ENCODE measurements around the gene DIP2C.

DIP2C gene

GRCh38 chr10:366186-366585, 323.3 kb downstream of the DIP2C start:
- no peak for DNase-seq
- TF ChIP-seq CTCF (IDR thresholded peaks at IDR 0.05; ENCODE audit: low read depth, low read length): no peak
- no peaks in the 10 kb centered on the region for H3K27me3 ChIP-seq (ENCODE audit: insufficient read depth, low read depth, severe bottlenecking)
- no peak overlapping the region for H3K27ac ChIP-seq
- H3K4me3 ChIP-seq (ENCODE audit: low read depth, low read length): no peak overlapping the region
- H3K36me3 ChIP-seq: no peaks in the 10 kb centered on the region
- no peaks in the 10 kb centered on the region for H3K9me3 ChIP-seq (ENCODE audit: severe bottlenecking)

GRCh38 chr10:364267-364775, 325.1 kb downstream of the DIP2C start:
- no peak for DNase-seq
- Histone ChIP-seq H3K9me3 (ENCODE audit: severe bottlenecking) (no peaks in the 10 kb centered on the region), H3K27ac (no peak overlapping the region), H3K4me3 (ENCODE audit: low read depth, low read length) (no peak overlapping the region), H3K27me3 (ENCODE audit: insufficient read depth, low read depth, severe bottlenecking) (no peaks in the 10 kb centered on the region), H3K36me3 (no peaks in the 10 kb centered on the region)
- TF ChIP-seq CTCF (IDR thresholded peaks at IDR 0.05; ENCODE audit: low read depth, low read length): no peak

GRCh38 chr10:363152-363551, 326.3 kb downstream of the DIP2C start:
- Histone ChIP-seq H3K4me3 (ENCODE audit: low read depth, low read length) (no peak overlapping the region), H3K36me3 (no peaks in the 10 kb centered on the region), H3K27ac (no peak overlapping the region), H3K9me3 (ENCODE audit: severe bottlenecking) (no peaks in the 10 kb centered on the region), H3K27me3 (ENCODE audit: insufficient read depth, low read depth, severe bottlenecking) (no peaks in the 10 kb centered on the region)
- DNase-seq: no peak
- TF ChIP-seq CTCF (IDR thresholded peaks at IDR 0.05; ENCODE audit: low read depth, low read length): no peak

- no peak overlapping the region for H3K4me3 ChIP-seq (ENCODE audit: low read depth, low read length)
- H3K9me3 ChIP-seq (ENCODE audit: severe bottlenecking): no peaks in the 10 kb centered on the region
- no peak for DNase-seq
- no peaks in the 10 kb centered on the region for H3K27me3 ChIP-seq (ENCODE audit: insufficient read depth, low read depth, severe bottlenecking)
- no peaks in the 10 kb centered on the region for H3K36me3 ChIP-seq
- H3K27ac ChIP-seq: no peak overlapping the region
- TF ChIP-seq CTCF (IDR thresholded peaks at IDR 0.05; ENCODE audit: low read depth, low read length): no peak
Observed at GRCh38 chr10:361203-362081, 328.0 kb downstream of the DIP2C start.

- no peaks in the 10 kb centered on the region for H3K9me3 ChIP-seq (ENCODE audit: severe bottlenecking)
- H3K4me3 ChIP-seq (ENCODE audit: low read depth, low read length): no peak overlapping the region
- no peak overlapping the region for H3K27ac ChIP-seq
- no peaks in the 10 kb centered on the region for H3K27me3 ChIP-seq (ENCODE audit: insufficient read depth, low read depth, severe bottlenecking)
- no peaks in the 10 kb centered on the region for H3K36me3 ChIP-seq
- DNase-seq: no peak
- TF ChIP-seq CTCF (IDR thresholded peaks at IDR 0.05; ENCODE audit: low read depth, low read length): no peak
Observed at GRCh38 chr10:360653-361052, 328.8 kb downstream of the DIP2C start.

Data from WERI-Rb-1 (cell line).